Ascending aorta (tissue), 2 donors: ENCODE measurements around the gene EIF4E. TPM values are rescaled to one million over a fixed set of nuclear protein-coding genes. Genes with fewer than 3 reads are reported as not detected.
"Not testable (repeated sequence)": the region's sequence is repeated elsewhere in the genome, so short reads cannot be mapped to it uniquely, and the experiment has no call there.

ENCODE experiments used
- DNase-seq, 2 donors: peaks; one replicate each; pipeline ENCODE4 v3.0.0-alpha.2; 2019; ENCODE audit warnings: low spot score in 2 of 2
- H3K27ac ChIP-seq, 2 donors: fragments of 200-600 bp; sonication (generic); one replicate each; pipeline ENCODE4 v1.5.1; 2016 to 2017; ENCODE audit warnings: mild to moderate bottlenecking in 1 of 2
- H3K27me3 ChIP-seq: fragments of 200-600 bp; sonication (generic); one replicate; pipeline ENCODE4 v1.5.1; 2017
- H3K36me3 ChIP-seq, 2 donors: fragments of 200-600 bp; sonication (generic); one replicate each; pipeline ENCODE4 v1.5.1; 2016
- H3K4me1 ChIP-seq, 2 donors: fragments of 200-600 bp; sonication (generic); one replicate each; pipeline ENCODE4 v1.5.1; 2016 to 2017; ENCODE audit warnings: mild to moderate bottlenecking in 1 of 2
- H3K4me3 ChIP-seq, 2 donors: fragments of 200-600 bp; sonication (generic); one replicate each; pipeline ENCODE4 v1.5.1; 2016 to 2017; ENCODE audit warnings: mild to moderate bottlenecking in 1 of 2
- H3K9me3 ChIP-seq, 2 donors: fragments of 200-600 bp; sonication (generic); one replicate each; pipeline ENCODE4 v1.5.1; 2016
- intact Hi-C: fragments of 100-400 bp; cut with DNase I; formaldehyde crosslinking; loops from one replicate; pipeline ENCODE4 v1.15.1; 2023
- total RNA-seq: library from RNA; depleted of rRNA; stranded (reverse); fragments of >200 nt; gene quantifications from one replicate; pipeline ENCODE4 v1.1.0, GENCODE V29; 2016
- TF ChIP-seq, protein P1 (sequence below), 3 experiments: fragments of 200-600 bp in 2 of 3; fragments of 450-650 bp in 1 of 3; sonication (generic) in 2 of 3; IDR thresholded peaks; one replicate each; pipeline ENCODE4 v1.5.1; 2016 to 2019; ENCODE audit warnings: antibody characterized with exemption in 3 of 3, mild to moderate bottlenecking in 1 of 3, moderate library complexity in 1 of 3

The EIF4E gene
- total RNA-seq, 1 donor from 2014 or later: 6.0 TPM

DNA sequence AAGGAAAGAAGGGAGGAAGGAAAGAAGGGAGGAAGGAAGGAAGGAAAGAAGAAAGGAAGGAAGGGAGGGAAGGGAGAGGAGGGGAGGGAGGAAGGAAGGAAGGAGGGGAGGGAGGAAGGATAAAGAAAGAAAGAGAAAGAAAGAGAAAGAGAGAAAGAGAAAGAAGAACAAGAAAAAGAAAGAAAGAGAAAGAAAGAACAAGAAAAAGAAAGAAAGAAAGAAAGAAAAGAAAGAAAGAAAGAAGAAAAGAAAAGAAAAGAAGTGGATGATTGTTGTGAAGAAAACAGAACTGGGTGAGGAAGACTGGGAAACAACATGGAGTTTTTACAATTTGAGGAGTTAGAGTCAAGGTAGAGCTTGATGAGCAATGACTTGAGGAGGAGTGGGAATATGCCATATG, 78.0 kb downstream of the EIF4E start:
- Histone ChIP-seq H3K4me3 (no peak overlapping the region), H3K27ac (no peak overlapping the region), H3K4me1 (no peaks in the 10 kb centered on the region), H3K9me3 (peaks cover 0 to 4% of the 10 kb centered on the region in 2 donors), H3K36me3 (no peaks in the 10 kb centered on the region), H3K27me3 (no peaks in the 10 kb centered on the region)
- TF ChIP-seq, protein P1, sequence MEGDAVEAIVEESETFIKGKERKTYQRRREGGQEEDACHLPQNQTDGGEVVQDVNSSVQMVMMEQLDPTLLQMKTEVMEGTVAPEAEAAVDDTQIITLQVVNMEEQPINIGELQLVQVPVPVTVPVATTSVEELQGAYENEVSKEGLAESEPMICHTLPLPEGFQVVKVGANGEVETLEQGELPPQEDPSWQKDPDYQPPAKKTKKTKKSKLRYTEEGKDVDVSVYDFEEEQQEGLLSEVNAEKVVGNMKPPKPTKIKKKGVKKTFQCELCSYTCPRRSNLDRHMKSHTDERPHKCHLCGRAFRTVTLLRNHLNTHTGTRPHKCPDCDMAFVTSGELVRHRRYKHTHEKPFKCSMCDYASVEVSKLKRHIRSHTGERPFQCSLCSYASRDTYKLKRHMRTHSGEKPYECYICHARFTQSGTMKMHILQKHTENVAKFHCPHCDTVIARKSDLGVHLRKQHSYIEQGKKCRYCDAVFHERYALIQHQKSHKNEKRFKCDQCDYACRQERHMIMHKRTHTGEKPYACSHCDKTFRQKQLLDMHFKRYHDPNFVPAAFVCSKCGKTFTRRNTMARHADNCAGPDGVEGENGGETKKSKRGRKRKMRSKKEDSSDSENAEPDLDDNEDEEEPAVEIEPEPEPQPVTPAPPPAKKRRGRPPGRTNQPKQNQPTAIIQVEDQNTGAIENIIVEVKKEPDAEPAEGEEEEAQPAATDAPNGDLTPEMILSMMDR (IDR thresholded peaks at IDR 0.05): no peak
- DNase-seq: no peak
- intact Hi-C loops: no loop called here

DNA sequence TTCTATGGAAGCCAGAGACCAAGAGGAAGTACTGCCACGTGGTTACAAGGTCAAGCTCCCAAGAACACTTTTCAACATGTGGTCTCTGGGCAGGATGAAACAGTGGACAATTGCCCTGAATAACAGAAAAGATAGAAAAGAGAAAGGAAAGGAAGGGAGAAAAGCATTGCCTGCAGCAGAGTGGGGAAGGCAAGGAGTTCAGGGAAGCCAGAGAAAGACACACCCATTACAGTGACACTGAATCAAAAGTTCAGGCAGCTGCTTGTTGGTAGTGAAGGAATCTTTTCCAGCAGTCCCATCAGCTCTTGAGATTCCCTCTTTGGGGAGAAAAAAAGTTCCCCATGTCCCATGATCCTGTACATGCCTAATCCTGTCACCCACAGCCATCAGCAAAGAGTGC, 80.5 kb downstream of the EIF4E start:
- Histone ChIP-seq H3K4me3 (no peak overlapping the region), H3K9me3 (peaks cover 0 to 9% of the 10 kb centered on the region in 2 donors), H3K27me3 (no peaks in the 10 kb centered on the region), H3K4me1 (no peaks in the 10 kb centered on the region), H3K27ac (no peak overlapping the region), H3K36me3 (no peaks in the 10 kb centered on the region)
- DNase-seq: no peak
- TF ChIP-seq, protein P1 (IDR thresholded peaks at IDR 0.05): no peak
- intact Hi-C loops: no loop called here

GRCh38 chr4:98845960-98846359, 83.0 kb downstream of the EIF4E start:
- Histone ChIP-seq H3K36me3 (no peaks in the 10 kb centered on the region), H3K4me3 (no peak overlapping the region), H3K27ac (no peak overlapping the region), H3K4me1 (no peaks in the 10 kb centered on the region), H3K9me3 (peaks cover 0 to 9% of the 10 kb centered on the region in 2 donors), H3K27me3 (no peaks in the 10 kb centered on the region)
- TF ChIP-seq, protein P1 (IDR thresholded peaks at IDR 0.05): no peak
- intact Hi-C loops: no loop called here
- no peak for DNase-seq

GRCh38 chr4:98842917-98843316, 86.0 kb downstream of the EIF4E start:
- H3K27ac ChIP-seq, H3K4me3 ChIP-seq, H3K27me3 ChIP-seq, DNase-seq, H3K4me1 ChIP-seq, intact Hi-C loops, H3K36me3 ChIP-seq, H3K9me3 ChIP-seq: not testable (repeated sequence)

DNA sequence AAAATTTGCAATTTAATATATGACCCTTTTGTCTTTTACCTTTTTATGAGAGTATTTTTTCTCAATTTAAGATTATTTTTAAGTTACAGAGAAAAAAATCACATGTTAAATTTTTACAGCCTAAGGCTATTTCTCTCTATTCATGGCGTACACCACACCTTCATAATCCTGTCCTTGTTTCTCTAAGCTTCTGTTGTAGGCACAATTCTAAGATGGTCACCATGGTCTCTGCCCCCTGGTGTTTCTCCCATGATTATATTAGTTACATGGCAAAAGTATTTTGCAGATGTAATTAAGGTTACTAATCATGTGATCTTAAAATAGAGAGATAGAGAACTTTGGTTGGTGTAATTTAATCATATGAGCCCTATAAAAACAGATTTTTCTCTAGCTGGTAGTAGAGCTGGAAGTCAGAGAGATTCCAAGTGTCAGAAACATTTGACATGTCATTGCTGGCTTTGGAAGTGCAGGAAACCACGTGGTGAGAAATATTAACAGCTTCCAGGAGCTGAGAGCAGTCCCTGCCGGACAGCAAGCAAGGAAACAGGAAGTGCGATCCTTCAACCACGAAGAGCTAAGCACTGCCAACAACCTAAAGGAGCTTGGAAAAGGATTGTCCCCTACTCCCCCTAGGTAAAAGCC, 89.8 kb downstream of the EIF4E start:
- Histone ChIP-seq H3K4me1 (peaks cover 0 to 5% of the 10 kb centered on the region in 2 donors), H3K9me3 (no peaks in the 10 kb centered on the region), H3K27ac (no peak overlapping the region), H3K4me3 (peak overlapping the region in 1 of 2 donors; percentile 8), H3K27me3 (no peaks in the 10 kb centered on the region), H3K36me3 (no peaks in the 10 kb centered on the region)
- TF ChIP-seq, protein P1 (IDR thresholded peaks at IDR 0.05): no peak
- no peak for DNase-seq
- intact Hi-C loops: no loop called here

GRCh38 chr4:98838531-98838930, 90.4 kb downstream of the EIF4E start:
- no peak overlapping the region for H3K27ac ChIP-seq
- TF ChIP-seq, protein P1 (IDR thresholded peaks at IDR 0.05): no peak
- no peaks in the 10 kb centered on the region for H3K36me3 ChIP-seq
- DNase-seq: no peak
- H3K27me3 ChIP-seq: no peaks in the 10 kb centered on the region
- intact Hi-C loops: no loop called here
- peaks cover 0 to 5% of the 10 kb centered on the region in 2 donors for H3K4me1 ChIP-seq
- H3K9me3 ChIP-seq: no peaks in the 10 kb centered on the region
- no peak overlapping the region for H3K4me3 ChIP-seq
